Stimulated activated CD8-positive, alpha-beta memory T cell treated with anti-CD3 and anti-CD28 coated beads, Interleukin-12 subunit alpha, Interleukin-12 subunit beta, amount 100 ng/mL, for 1 hour (primary cell): ENCODE data around the gene PPP2R5B.

ENCODE experiments used
- DNase-seq: peaks from one replicate; pipeline ENCODE4 v3.0.0-alpha.2; 2020; ENCODE audit warnings: low read depth

The PPP2R5B gene

GRCh38 chr11:64888729-64889511 is 35.6 kb upstream of the PPP2R5B start:
- no peak for DNase-seq

DNA sequence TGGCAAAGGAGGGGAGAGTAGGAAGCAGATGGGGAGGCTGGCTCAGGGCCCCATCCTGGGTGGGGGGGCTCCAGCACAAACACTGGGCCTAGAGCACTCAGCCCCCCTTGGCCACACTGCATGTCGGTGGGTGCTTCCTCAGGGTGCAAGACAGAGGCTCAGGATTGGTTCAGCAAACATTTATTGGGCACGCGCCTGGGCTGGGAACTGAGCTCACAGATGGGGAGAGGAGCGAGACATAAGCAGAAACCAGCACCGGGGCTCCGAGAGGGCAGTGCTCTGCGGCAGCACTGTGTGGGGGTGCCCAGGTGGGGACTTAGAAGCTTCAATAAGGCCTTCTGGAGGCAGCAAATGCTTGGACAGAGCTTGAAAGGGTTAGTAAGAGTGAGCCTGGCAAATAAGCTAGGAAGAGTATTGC is 34.0 kb upstream of the PPP2R5B start:
- no peak for DNase-seq

GRCh38 chr11:64891215-64891848 is 33.2 kb upstream of the PPP2R5B start:
- DNase-seq, result no peak

GRCh38 chr11:64891880-64892279 is 32.6 kb upstream of the PPP2R5B start:
- no peak for DNase-seq

DNA sequence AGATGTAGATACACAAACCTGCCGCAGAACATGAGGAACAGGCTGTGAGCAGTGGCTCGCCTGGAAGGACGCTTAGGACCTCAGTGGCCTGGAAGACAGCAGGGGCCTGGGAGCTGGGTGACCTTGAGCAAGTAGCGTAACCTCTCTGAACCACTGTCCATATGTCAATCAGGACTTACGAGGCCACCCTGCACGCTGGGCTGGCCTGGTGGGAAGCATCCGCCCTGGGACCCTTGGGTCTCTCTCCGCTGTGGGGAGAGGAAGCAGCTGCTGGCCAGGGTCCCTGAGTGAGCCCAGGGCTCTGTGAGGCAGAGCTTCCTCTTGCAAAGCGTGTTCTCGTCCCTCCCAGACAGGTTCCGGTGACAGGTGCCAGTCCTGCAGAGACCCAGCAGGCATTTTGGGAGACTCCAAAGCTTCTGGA is 32.1 kb upstream of the PPP2R5B start:
- no peak for DNase-seq

DNA sequence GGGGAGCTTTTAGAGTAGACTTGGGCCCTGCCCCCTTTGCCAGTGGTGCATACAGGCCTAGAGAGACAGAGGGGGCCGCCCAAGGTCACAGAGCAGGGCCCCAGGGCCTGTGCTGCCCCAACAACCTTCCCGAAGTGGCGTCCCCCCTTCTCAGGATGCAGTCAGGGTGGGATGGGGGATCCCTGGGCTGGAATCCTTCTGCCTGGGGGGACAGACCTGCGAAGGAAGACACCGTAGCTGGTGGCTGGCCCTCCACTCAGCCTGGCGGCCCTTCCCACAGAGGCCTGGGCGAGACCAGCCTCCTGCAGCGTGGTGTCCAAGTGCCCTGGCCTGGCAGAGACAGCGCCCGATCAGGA is 31.7 kb upstream of the PPP2R5B start:
- no peak for DNase-seq

- no peak for DNase-seq
Observed at GRCh38 chr11:64893194-64894069, 31.1 kb upstream of the PPP2R5B start.

GRCh38 chr11:64894070-64894811 is 30.2 kb upstream of the PPP2R5B start:
- peak; percentile 89 for DNase-seq

DNA sequence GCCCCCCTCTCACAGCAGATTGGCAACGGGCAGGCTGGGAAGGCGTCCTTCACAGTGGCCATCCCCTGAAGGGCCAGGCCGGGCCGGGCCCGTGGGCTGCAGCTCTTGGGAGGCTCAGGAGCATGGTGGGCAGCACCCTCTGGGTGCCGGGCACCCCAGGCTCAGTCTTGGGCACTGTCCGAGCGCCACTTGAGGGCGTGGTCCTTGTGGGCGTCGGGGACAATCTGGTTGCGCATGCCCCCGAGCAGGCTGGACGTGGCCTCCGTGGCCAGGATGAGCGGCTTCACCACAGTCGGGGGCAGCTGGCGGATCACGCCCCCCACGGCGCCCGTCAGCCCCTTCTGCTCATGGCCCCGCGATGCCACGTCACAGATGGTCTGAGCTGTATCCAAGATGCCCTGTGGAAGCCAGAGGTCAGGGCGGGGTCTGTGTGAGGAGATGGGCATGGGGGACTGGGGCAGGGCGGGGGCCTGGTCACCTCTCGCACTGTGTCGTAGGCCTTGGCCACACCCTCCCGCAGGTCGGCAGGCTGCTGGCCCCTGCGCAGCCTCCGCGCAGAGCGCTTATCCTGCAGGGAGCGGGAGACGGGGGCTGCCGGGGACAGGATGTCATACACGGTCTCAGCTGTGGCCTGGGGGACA is 29.6 kb upstream of the PPP2R5B start:
- DNase-seq, result no peak

GRCh38 chr11:64896448-64897022 is 28.0 kb upstream of the PPP2R5B start:
- no peak for DNase-seq

- DNase-seq, result no peak
Observed at GRCh38 chr11:64897381-64898075, 27.0 kb upstream of the PPP2R5B start.

DNA sequence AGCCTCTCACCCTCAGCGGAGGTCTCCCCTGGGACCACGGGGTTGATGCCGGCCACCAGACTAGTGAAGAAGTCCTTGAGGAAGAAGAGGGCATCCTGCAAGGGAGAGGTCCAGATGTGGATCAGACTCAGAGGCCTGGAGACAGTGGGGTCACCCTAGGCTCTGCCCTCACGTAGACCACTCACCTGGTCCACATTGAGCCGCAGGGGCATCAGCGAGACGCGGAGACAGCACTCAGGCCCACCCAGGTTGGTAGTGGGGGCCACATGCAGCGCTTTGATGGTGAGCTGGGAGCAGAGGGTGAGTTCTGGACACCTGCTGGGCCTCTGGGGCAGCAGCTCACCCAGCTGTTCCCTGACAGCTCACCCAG is 26.4 kb upstream of the PPP2R5B start:
- no peak for DNase-seq

GRCh38 chr11:64898541-64898940 is 25.9 kb upstream of the PPP2R5B start:
- no peak for DNase-seq

GRCh38 chr11:64900263-64900678 is 24.2 kb upstream of the PPP2R5B start:
- DNase-seq, result peak; percentile 51

DNA sequence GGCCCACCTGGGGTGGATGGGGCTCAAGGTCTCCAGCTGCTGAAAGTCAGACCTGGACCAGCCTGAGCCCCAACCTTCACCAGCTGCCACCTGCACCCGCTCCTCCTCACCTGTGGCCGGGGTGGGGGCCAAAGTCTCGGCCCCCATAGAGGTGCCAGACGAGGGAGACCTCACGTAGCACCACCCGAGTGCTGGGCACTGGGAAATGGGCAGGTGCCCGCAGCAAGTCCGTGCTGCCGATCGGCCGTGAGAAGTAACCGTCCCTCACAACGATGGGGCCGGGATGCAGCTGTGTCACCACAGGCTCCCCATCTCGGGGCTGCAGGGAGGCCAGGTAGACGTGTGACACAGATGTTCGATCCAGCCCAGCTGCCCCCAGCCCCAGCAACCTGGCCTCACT is 23.7 kb upstream of the PPP2R5B start:
- DNase-seq, result no peak

DNA sequence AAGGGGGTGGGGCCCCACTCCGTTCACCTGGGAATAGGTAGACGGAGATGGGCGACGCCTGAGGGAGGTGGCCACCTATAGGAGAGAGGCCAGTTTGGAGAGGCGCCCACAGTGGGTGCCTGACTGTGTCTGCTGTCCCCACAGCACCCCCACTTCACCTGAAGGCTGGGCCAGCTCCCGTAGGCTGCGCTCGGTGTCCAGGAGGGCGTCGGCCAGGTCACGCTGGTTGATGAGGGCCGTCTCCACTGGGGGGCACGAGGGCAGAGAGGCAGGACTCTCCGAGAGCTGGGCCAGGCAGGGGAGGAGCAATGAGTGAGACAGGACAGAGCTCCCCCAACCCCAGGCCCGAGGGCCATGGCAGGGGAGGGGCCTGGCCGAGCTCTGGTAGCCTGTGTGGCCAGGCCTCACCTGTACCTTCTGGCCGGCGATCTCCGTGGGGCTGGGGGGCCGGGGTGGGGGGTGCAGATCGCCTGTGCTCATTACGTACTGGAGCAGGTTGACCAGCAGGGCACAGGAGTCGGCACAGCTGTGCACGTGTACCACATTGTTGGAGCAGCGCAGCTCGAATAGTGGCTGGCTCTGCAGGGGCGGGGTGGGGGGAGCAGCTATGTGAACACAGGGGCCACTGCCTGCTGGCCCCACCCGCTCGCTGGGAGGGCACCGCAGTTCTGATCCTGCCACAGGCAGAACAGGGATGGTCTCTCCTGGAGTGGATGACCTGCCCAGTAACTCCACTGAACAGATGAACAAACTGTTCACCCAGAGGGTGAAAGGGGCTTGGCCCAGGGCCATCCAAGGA is 22.2 kb upstream of the PPP2R5B start:
- no peak for DNase-seq

DNA sequence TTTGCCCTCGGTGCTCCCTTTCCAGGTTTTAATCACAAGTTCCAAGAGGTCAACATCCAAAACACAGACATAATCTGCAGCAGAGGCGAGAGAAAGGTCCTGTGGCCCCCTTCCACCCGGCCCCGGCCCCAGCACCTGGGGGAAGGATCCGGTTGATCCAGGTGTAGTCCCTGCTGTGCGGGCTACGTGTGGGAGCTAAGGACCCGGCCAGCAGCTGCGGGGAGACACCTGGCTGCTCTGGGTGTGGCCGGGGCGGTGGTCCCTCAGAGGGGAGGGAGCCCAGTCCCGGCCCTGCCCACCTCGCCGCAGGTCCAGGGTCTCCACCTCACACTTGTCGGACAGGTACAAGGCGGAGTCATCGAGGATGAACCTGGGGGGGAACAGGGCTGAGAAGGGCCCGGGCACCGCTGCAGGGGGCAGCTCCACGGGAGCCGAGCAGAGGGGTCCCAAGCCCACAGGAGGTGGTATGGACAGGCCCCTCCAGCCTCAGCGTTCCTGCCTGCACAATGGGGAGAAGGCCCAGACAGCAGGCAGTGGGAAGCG is 21.1 kb upstream of the PPP2R5B start:
- no peak for DNase-seq

- no peak for DNase-seq
Observed at GRCh38 chr11:64905516-64906313, 18.8 kb upstream of the PPP2R5B start.

GRCh38 chr11:64906314-64906635 is 18.2 kb upstream of the PPP2R5B start:
- DNase-seq, result no peak
